B cell (primary cell): ENCODE measurements around the gene MTUS2. TPM values are rescaled to one million over a fixed set of nuclear protein-coding genes. Genes with fewer than 3 reads are reported as not detected.

ENCODE experiments used
- ATAC-seq: fragments of 200-7000 bp; cut with Tn5 transposase; one replicate; pipeline ENCODE4 v1.10.0; 2021; ENCODE audit warnings: low read depth, mild to moderate bottlenecking, moderate number of reproducible peaks, moderate library complexity
- CTCF ChIA-PET: fragments of 350-600 bp; sonication (Branson Sonifier 250); formaldehyde crosslinking; loops from one replicate; lab custom pipeline; 2021; ENCODE audit warnings: antibody characterized with exemption, inconsistent platforms; lab: Charles Lee
- POLR2A ChIA-PET: fragments of 350-600 bp; sonication (Branson Sonifier 250); formaldehyde crosslinking; loops from one replicate; lab custom pipeline; 2021; ENCODE audit warnings: antibody characterized with exemption; lab: Charles Lee
- DNase-seq: peaks from one replicate; pipeline ENCODE4 v3.0.0; 2013
- H2AFZ ChIP-seq: 2 replicates; pipeline ENCODE4 v1.6.1; 2012; ENCODE audit warnings: mild to moderate bottlenecking, low read depth, low read length; ENCODE audit not compliant: insufficient read depth, poor library complexity, severe bottlenecking
- H3K27ac ChIP-seq, 2 donors: 1 replicate in 1 of 2; 2 replicates in 1 of 2; pipeline ENCODE4 v1.5.1; 2012 to 2013; ENCODE audit warnings: low read length in 2 of 2, mild to moderate bottlenecking in 2 of 2, moderate library complexity in 1 of 2
- H3K27me3 ChIP-seq, 4 experiments: fragments of 200-600 bp in 1 of 4; sonication (generic) in 1 of 4; replicated peaks in 1 of 4; 1 replicate in 2 of 4; 2 replicates in 2 of 4; pipeline versions ENCODE4 v1.6.1 to v1.7.0; 2013 to 2016; ENCODE audit warnings: low read length in 3 of 4, mild to moderate bottlenecking in 2 of 4, mixed read lengths in 1 of 4, moderate library complexity in 1 of 4; ENCODE audit not compliant: insufficient read depth in 4 of 4, control insufficient read depth in 3 of 4; ENCODE audit errors: control extremely low read depth in 1 of 4
- H3K36me3 ChIP-seq, 2 experiments: replicated peaks in 1 of 2; 1 replicate in 1 of 2; 2 replicates in 1 of 2; pipeline versions ENCODE4 v1.6.1 to v1.7.1; 2013; ENCODE audit warnings: low read length in 1 of 2; ENCODE audit not compliant: insufficient read depth in 2 of 2, control insufficient read depth in 1 of 2; ENCODE audit errors: control extremely low read depth in 1 of 2, extremely low read depth in 1 of 2
- H3K4me1 ChIP-seq, 2 donors: fragments of 200-600 bp in 1 of 2; sonication (generic) in 1 of 2; 1 replicate in 1 of 2; 2 replicates in 1 of 2; pipeline versions ENCODE4 v1.5.1 to v1.6.1; 2013 to 2017; ENCODE audit warnings: low read length in 2 of 2; ENCODE audit not compliant: control insufficient read depth in 2 of 2, insufficient read depth in 2 of 2
- H3K4me2 ChIP-seq: replicated peaks from 2 replicates; pipeline ENCODE3; 2012; ENCODE audit warnings: mild to moderate bottlenecking, low read depth, low read length; ENCODE audit not compliant: poor library complexity, severe bottlenecking
- H3K4me3 ChIP-seq, 5 experiments: fragments of 200-600 bp in 1 of 5; sonication (generic) in 1 of 5; 1 replicate in 3 of 5; 2 replicates in 2 of 5; pipeline versions ENCODE4 v1.5.1 to v1.7.0; 2011 to 2016; ENCODE audit warnings: low read length in 4 of 5, mild to moderate bottlenecking in 4 of 5, low read depth in 2 of 5, control low read depth in 1 of 5, moderate library complexity in 1 of 5; ENCODE audit not compliant: insufficient read depth in 1 of 5; ENCODE audit errors: control extremely low read depth in 1 of 5, extremely low read depth in 1 of 5
- H3K79me2 ChIP-seq: fragments of 200-600 bp; sonication (generic); one replicate; pipeline ENCODE4 v1.6.0; 2016; ENCODE audit warnings: low read length; ENCODE audit not compliant: control insufficient read depth, insufficient read depth
- H3K9ac ChIP-seq: fragments of 200-600 bp; sonication (generic); 2 replicates; pipeline ENCODE4 v1.6.1; 2017; ENCODE audit warnings: mild to moderate bottlenecking, low read length, moderate library complexity
- H3K9me3 ChIP-seq, 3 donors: one replicate each; pipeline versions ENCODE4 v1.6.1 to v1.7.1; 2013; ENCODE audit warnings: low read length in 2 of 3; ENCODE audit not compliant: control insufficient read depth in 2 of 3, insufficient read depth in 1 of 3; ENCODE audit errors: control extremely low read depth in 1 of 3
- H4K20me1 ChIP-seq: 2 replicates; pipeline ENCODE4 v1.6.0; 2012; ENCODE audit warnings: mild to moderate bottlenecking, low read length; ENCODE audit not compliant: insufficient read depth, control insufficient read depth, poor library complexity, severe bottlenecking
- H3K27ac Mint-ChIP-seq: one replicate; pipeline ENCODE4 v1.8.0; 2021; ENCODE audit warnings: mixed read lengths
- H3K27me3 Mint-ChIP-seq: one replicate; pipeline ENCODE4 v1.8.0; 2021; ENCODE audit warnings: mixed read lengths
- H3K4me1 Mint-ChIP-seq: one replicate; pipeline ENCODE4 v1.8.0; 2021; ENCODE audit warnings: mixed read lengths
- H3K4me3 Mint-ChIP-seq: one replicate; pipeline ENCODE4 v1.8.0; 2021; ENCODE audit warnings: mixed read lengths
- H3K9me3 Mint-ChIP-seq: one replicate; pipeline ENCODE4 v1.8.0; 2022; ENCODE audit warnings: mixed read lengths; ENCODE audit not compliant: insufficient read depth
- EZH2 ChIP-seq: IDR thresholded peaks from 2 replicates; pipeline ENCODE4 v1.6.1; 2012; ENCODE audit warnings: borderline replicate concordance, low read depth, mild to moderate bottlenecking, moderate library complexity, low read length; ENCODE audit not compliant: insufficient read depth, poor library complexity, severe bottlenecking
- WGBS: methylation state at CpG from one replicate; pipeline ENCODE4 v1.1.5; 2013; ENCODE audit warnings: missing lambda C conversion rate; ENCODE audit not compliant: insufficient coverage; 5-methylcytosine and 5-hydroxymethylcytosine counted together
- intact Hi-C: fragments of 100-400 bp; cut with micrococcal nuclease; formaldehyde crosslinking; loops from one replicate; pipeline ENCODE4 v1.10.0; 2022
- polyA plus RNA-seq: library from polyadenylated mRNA; depleted of rRNA; stranded (reverse); fragments of >200 nt; gene quantifications from 2 replicates; pipeline ENCODE4 v1.2.3, GENCODE V29; 2012
- total RNA-seq, 2 donors: library from RNA; stranded (reverse); fragments of 120-200 nt in 1 of 2; gene quantifications; 1 replicate in 1 of 2; 2 replicates in 1 of 2; pipeline versions ENCODE4 v1.2.3 to v1.2.4, GENCODE V29; 2013 to 2022
- TF ChIP-seq, protein P1 (sequence below): fragments of 200-600 bp; IDR thresholded peaks from one replicate; pipeline ENCODE4 v1.8.0; 2022; ENCODE audit warnings: antibody characterized with exemption, mild to moderate bottlenecking

The MTUS2 gene
- total and polyA plus RNA-seq, 2 donors (not counting 1 experiment from before 2014, with no cell fraction given): 0.12 TPM; not detected in 1

DNA sequence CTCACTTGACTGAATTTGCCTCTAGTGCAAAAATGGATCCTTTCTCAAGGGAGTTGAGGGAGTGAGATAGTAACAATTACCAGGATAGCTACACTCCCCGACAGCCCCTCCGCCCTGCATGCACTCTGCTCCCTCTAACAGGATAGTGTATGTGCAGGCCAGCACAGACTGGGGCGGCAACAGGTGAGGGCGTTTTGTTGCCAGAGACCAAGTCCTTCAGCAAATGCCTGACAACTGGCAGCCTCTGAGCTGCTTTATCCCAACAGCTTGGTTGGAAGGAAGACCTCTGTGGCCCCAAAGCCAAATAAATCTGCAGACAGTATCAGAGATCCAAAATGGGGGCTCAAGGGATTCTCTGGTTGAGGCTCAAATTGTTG is 688.7 kb downstream of the MTUS2 start:
- no peak overlapping the region for H3K27ac ChIP-seq
- CTCF ChIA-PET: interaction anchor here (0.6 to 5.6 kb wide), 36 partner anchors 8 to 1075 kb away, joined by 3 to 113 read pairs (median 4); no protein-coding TSS in a partner anchor
- peaks cover 0 to 19% (median 4%) of the 10 kb centered on the region in 4 experiments for H3K27me3 ChIP-seq
- no peaks in the 10 kb centered on the region for H3K9me3 ChIP-seq
- no peaks in the 10 kb centered on the region for H3K79me2 ChIP-seq
- H3K36me3 ChIP-seq: peaks cover 0 to 5% of the 10 kb centered on the region in 2 experiments
- H3K4me1 ChIP-seq: no peaks in the 10 kb centered on the region
- H3K4me2 ChIP-seq: no peak overlapping the region
- H3K4me1 Mint-ChIP-seq: peaks cover 6% of the 10 kb centered on the region
- no peak overlapping the region for H3K9ac ChIP-seq
- no peak overlapping the region for H3K4me3 Mint-ChIP-seq
- H3K9me3 Mint-ChIP-seq: no peaks in the 10 kb centered on the region
- WGBS: 97% methylated on average over 4 of the region's 4 CpGs
- H3K27ac Mint-ChIP-seq: no peak overlapping the region
- TF ChIP-seq EZH2: no peak
- TF ChIP-seq, protein P1, sequence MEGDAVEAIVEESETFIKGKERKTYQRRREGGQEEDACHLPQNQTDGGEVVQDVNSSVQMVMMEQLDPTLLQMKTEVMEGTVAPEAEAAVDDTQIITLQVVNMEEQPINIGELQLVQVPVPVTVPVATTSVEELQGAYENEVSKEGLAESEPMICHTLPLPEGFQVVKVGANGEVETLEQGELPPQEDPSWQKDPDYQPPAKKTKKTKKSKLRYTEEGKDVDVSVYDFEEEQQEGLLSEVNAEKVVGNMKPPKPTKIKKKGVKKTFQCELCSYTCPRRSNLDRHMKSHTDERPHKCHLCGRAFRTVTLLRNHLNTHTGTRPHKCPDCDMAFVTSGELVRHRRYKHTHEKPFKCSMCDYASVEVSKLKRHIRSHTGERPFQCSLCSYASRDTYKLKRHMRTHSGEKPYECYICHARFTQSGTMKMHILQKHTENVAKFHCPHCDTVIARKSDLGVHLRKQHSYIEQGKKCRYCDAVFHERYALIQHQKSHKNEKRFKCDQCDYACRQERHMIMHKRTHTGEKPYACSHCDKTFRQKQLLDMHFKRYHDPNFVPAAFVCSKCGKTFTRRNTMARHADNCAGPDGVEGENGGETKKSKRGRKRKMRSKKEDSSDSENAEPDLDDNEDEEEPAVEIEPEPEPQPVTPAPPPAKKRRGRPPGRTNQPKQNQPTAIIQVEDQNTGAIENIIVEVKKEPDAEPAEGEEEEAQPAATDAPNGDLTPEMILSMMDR: no peak
- no peak overlapping the region for H3K4me3 ChIP-seq
- POLR2A ChIA-PET: no interaction called here
- H4K20me1 ChIP-seq: no peaks in the 10 kb centered on the region
- peaks cover 13% of the 10 kb centered on the region for H3K27me3 Mint-ChIP-seq
- no peak overlapping the region for H2AFZ ChIP-seq
- DNase-seq: no peak
- no peak for ATAC-seq
- intact Hi-C loops: loop anchor here (1.0 to 10.0 kb wide), 5 partner anchors 199 to 606 kb away; no protein-coding TSS in a partner anchor

DNA sequence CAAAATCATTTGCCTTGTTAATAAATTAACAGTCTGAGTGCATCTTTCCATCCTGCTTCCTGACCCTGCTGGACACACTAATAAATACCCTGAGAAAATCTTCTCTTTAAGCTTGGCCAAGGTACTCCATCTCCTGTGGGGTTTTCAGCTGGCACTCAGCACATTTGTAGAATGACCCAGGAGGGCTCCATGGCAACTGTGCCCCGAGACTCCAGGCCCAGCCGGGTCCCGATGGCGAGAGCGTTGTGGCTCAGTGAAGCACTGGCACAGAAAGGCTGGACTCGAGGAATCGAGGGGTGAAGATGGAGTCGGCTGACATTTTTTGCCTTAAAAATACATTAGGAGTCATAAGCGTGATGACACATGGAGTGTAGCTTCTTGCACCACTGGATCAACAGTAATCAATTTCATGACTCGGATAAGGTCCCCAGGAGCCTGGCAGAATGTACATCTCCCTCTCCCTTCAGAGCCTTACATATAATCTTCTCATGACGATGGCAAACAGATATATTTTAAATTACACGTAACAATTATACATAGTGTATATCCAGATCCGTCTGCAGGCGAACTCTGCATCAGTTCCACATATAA is 690.0 kb downstream of the MTUS2 start:
- Histone ChIP-seq H3K4me3 (no peak overlapping the region), H2AFZ (no peak overlapping the region), H3K27ac (no peak overlapping the region), H3K9ac (no peak overlapping the region), H3K27me3 (peaks cover 0 to 11% (median 0%) of the 10 kb centered on the region in 4 experiments), H4K20me1 (no peaks in the 10 kb centered on the region), H3K79me2 (no peaks in the 10 kb centered on the region), H3K36me3 (peaks cover 0 to 14% of the 10 kb centered on the region in 2 experiments), H3K4me1 (no peaks in the 10 kb centered on the region), H3K9me3 (no peaks in the 10 kb centered on the region), H3K4me2 (no peak overlapping the region)
- TF ChIP-seq, protein P1: no peak
- no peak for TF ChIP-seq EZH2
- ChIA-PET POLR2A (no interaction called here), CTCF (interaction anchor here (1.1 to 5.6 kb wide), 6 partner anchors 13 to 604 kb away, joined by 3 to 113 read pairs (median 38); no protein-coding TSS in a partner anchor)
- Mint-ChIP-seq H3K27me3 (peaks cover 5% of the 10 kb centered on the region), H3K4me3 (no peak overlapping the region), H3K27ac (no peak overlapping the region), H3K4me1 (peaks cover 6% of the 10 kb centered on the region), H3K9me3 (no peaks in the 10 kb centered on the region)
- intact Hi-C loops: loop anchor here (2.0 to 10.0 kb wide), 2 partner anchors 261 to 335 kb away; no protein-coding TSS in a partner anchor
- DNase-seq: no peak
- 99% methylated on average over 14 of the region's 14 CpGs for WGBS
- ATAC-seq: no peak
